GM18907 (cell line): ENCODE results near the gene TGFBR2.

Experiments used
- ATAC-seq: cut with Tn5 transposase; IDR thresholded peaks from one replicate; pipeline ENCODE4 v1.9.1; 2021; ENCODE audit warnings: mild to moderate bottlenecking, moderate library complexity; ENCODE audit not compliant: unreplicated experiment

Gene TGFBR2

DNA sequence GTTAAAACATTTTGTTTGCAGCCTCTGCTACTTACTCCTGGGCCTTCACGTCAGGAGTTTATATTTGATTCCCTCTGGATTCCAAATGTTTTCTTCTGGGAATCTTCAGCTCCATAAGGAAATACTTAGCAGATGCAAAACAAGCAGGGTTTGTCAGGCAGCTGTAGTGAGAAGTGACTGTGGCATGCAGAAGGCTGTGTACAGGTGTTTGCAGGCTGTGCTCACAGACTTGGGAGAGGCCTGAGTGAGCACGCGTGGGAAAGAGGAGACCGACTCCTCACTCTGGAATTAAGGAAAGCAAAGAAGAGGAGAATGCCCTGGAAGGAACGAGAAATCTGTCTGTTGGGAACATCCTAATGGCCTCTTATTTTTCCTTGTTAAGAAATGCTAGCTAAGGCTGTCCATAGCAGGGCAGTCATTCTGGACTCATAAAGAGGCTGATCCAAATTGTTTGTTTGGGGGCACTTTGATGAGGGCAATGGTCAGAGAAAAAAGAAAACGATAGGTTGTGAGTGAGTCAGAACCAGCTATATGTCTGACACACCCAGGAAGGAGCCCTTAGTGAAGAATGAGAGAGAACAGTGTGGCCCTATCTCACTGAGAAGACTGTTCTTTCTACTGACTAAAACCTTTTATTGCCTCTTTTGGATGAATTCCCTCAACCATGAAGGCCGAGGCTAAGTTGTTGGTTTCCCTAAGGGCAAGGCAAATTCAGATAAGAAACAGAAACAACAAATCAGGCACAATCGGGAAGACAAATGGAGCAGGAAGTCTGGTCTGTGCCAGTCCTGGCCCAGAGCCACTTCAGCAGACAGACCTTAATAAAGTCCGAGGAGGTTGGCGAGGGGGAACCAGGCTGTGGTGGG, 82.6 kb downstream of the TGFBR2 start:
- ATAC-seq: no peak

DNA sequence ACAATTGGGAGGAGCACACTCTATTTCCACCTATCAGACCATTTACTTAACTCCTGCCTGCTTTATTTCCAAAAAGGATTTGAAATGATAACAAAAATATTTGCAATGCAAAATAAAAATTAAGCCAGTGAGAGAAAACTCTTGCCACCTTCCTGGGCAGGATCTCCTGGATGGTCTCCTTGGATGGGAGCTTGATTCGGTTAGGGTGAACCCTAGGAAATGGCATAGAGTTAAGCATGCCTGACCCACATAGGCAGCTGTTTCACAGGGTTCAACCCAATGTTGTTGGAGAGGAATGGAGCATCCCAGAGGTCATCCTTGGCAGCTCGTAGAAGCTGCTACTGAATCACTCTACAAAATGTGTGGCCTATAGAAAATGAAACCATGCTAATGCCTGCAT, 83.8 kb downstream of the TGFBR2 start:
- no peak for ATAC-seq

GRCh38 chr3:30691249-30691880, 85.0 kb downstream of the TGFBR2 start:
- ATAC-seq: no peak

GRCh38 chr3:30691944-30692343, 85.5 kb downstream of the TGFBR2 start:
- no peak for ATAC-seq

- ATAC-seq: no peak
These were observed 86.2 kb downstream of the TGFBR2 start for GRCh38 chr3:30692498-30693130.

DNA sequence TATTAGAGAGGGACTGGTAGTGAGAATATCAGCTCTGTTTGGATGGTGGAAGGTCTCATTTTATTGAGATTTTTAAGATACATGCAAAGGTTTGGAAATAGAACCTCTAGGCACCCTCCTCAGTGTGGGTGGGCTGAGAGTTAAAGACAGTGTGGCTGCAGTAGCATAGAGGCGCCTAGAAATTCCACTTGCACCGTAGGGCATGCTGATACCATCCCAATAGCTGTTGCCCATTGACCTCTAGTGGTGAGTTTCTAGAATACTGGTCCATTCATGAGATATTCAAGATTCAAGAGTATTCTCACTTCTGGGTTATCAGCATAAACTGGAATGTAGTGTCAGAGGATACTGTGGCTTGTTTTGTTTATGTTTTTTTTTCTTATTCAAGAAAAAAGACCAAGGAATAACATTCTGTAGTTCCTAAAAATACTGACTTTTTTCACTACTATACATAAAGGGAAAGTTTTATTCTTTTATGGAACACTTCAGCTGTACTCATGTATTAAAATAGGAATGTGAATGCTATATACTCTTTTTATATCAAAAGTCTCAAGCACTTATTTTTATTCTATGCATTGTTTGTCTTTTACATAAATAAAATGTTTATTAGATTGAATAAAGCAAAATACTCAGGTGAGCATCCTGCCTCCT, 87.2 kb downstream of the TGFBR2 start:
- peak; percentile 97 for ATAC-seq

DNA sequence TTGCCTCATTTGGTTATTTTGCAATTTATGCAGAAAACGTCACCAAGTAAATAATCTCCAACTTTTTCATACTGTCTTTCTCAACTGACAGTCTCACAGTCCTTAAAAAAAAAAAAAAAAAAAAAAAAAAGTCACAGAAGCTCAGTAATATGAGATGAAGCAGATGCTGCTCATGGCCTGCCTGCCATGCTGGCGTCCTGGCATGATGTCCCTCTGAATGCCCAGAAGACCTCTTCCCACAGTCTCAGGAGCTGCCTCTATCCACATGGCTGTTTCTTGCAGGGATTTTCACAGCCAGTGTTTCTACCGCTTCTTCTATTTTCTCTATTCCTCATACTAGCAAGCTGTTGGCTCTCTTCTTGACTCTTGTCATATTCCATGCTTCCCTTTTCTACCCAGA, 87.7 kb downstream of the TGFBR2 start:
- no peak for ATAC-seq

GRCh38 chr3:30694668-30695067, 88.3 kb downstream of the TGFBR2 start:
- ATAC-seq: no peak

DNA sequence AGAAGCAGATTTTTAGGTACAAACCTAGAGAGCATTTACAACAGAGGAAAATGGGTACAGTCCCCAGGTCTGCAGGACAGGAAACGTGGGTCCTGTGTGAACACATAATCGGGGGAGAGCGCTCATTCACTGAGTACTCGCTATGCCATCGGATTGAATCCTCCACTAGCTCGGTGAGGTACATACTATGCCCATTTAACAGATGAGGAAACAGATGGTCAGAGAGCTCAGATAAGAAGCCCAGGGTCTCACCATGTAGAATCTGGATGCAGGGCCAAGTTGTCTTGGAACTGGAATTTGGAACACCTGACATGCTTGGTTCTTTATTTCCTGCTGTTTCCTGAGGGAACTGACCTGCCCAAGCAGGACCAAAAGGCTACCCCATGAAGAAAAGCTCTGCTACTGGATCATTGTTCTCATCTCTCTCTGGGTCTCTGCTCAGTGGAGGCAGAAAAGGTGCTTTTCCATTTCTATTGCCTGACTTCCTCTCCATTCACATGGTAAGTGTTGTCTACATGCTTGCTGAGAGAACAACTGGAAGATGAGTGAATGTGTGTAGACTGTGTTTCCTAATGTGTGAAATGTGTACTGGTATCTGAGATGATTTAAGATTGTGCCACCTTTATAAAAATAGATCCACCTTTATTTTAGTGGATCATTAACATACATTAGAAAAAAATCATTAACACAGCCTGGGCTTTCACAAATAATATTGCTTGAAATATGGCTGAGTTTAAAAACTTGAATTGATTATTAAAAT, 89.1 kb downstream of the TGFBR2 start:
- no peak for ATAC-seq

DNA sequence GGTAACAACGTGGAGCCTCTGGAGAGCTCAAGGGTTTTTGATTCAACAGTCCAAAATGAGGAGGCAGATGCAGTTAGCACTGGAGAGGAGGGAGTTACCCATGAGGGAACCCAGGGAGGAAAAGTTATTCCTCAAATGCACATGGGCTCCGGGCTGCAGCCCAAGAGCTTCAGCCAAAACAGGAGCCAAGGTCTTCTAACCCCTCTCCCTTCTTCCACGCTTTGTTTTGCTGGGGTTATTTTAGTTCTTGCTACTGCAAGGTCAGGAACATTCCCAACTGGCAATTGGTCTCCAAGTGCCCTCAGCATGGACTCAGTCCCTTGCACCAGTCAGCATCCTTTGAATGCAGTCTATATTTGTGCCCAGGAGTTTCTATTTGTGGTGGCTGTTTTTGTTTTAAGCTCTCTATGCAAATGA, 90.0 kb downstream of the TGFBR2 start:
- no peak for ATAC-seq

DNA sequence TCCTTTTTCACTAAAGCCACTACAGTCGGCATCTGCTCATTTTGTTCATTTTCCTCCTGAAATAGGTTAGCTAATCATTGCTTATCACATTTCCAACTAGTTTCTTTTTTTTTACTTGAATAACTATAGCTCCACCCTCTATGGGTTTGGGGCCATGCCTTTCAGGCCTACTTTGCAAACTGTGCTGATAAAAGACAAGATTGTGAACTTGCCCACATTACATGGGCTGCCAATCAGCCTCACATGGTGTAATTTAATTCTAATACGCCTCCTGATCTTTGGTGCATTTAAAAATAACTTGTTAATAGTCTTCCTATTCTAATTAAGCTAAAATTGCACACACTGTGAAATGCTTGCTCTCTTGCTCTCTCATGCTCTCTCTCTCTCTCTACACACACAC, 90.5 kb downstream of the TGFBR2 start:
- no peak for ATAC-seq

DNA sequence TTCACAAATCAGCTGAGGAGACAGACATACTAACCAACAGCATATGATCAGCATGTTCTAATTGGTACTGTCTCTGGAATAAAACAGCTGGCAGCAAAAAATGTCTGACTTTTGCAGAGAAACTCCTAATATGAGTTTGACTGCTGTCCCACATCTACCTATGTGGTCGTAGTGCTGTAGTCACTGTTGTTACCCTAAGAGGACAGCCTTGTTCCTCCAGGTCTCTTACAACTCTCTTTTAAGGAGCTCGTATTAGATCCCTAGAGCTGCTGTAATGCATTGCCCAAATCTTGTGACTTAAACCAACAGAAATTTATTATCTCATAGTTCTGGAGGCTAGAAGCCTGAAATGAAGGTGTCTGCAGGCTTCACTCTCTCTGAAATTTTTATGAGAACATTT, 92.1 kb downstream of the TGFBR2 start:
- ATAC-seq: no peak

DNA sequence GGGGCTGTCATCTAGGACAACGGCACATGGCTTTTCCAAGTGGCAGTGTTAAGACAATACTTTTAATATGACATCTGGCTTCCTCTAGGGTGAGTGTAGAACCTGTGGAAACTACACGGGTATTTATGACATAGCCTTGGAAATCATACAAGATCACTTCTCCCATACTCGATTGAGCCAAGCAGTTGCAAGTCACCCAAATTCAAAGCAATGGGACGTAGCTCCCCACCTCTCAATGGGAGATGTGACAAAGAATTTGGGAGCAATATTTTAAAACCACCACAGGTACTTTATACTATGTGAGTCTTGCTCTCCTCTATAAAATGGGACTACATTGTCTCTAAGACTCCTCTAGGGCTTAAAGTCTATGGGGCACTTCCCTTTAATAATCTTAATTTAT, 93.5 kb downstream of the TGFBR2 start:
- ATAC-seq: no peak

- ATAC-seq: no peak
These were observed 94.4 kb downstream of the TGFBR2 start for GRCh38 chr3:30700702-30701321.

DNA sequence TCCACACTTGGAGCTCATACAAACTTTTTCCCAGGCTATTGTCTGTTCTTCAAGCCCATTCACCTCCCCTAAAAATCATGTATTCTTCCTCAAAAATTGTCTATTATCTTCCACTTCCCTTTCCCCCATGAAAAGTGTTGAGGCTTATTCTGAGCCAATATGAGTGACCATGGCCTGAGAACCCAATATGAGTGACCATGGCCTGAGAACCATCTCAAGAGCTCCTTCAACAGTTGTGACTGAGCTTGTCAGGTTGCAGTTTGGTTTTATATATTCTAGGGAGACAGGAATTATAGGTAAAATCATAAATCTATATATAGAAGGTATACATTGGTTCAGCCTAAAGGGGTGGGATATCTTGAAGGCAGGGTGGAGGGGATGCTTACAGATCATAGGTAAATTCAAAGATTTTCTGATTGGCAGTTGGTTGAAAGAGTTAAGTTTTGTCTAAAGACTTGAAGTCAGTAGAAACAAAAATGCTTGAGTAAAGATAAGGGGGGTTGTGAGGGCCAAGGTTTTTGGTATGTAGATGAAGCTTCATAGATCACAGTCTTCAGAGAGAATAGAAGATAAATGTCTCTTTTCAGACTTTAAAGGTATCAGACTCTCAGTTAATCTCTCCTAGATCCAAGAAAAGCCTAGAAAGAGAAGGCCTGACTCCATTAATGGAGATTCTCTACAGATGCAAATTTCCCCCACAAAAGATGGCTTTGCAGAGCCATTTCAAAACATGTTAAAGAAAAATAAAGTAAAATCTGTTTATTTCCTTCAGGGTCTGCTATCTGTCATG, 95.8 kb downstream of the TGFBR2 start:
- no peak for ATAC-seq

DNA sequence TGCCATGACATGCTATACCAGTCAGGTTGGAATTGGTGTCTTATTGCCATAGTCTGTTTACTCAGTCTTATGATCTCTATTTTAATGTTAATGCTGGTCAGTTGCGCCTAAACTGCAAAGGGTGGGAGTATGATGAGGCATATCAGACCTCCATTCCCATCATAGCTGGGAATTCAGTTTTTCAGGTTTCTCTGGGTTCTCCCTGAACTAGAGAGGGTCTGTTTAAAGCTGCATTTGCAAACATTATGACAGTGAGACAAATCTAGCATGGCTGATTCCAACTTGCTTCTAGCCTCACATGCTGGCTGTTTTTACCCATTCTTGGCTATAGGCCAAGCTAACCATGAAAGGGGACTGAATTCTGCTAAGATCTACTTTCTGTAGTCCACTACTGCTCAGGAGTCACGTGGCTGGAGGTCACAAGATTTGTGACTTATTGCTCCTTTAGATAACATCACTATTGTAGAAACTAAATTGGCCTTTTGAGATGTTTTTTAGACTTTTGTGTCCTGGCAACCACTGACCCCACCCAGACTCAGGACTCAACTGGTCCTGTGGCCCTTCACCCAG, 96.5 kb downstream of the TGFBR2 start:
- ATAC-seq: no peak

GRCh38 chr3:30704931-30705890, 98.8 kb downstream of the TGFBR2 start:
- ATAC-seq: no peak

DNA sequence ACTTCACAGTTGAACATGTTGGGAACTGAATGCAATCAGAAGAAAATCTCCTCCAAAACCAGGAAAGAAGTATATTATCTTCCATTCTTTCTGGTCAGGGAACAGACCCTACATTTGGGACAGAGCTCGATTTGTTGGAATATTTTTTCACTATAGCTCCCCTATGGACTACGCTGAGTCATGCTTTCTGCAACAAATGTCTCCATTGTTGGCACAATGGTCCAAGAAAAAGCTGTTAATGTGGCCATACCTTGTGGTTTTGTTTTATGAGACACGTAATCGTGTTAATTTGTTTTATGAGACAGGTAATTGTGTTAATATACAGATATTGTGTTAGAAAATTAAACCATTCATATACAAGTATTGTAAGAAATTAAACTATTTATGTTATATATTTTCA, 101.4 kb downstream of the TGFBR2 start:
- no peak for ATAC-seq
